DOHH2 (cell line): Measurements from ENCODE around the gene PAX1.

Experiments
- H3F3A ChIP-seq: fragments of 200-600 bp; sonication (generic), shearing (Covaris generic); 2 replicates; pipeline ENCODE4 v1.6.0; 2016; ENCODE audit warnings: antibody characterized with exemption, mild to moderate bottlenecking; ENCODE audit not compliant: control insufficient read depth, insufficient read depth
- H3K27ac ChIP-seq: fragments of 200-600 bp; sonication (generic); 2 replicates; pipeline ENCODE4 v1.5.1; 2014; ENCODE audit warnings: low read depth, mild to moderate bottlenecking, low read length, moderate library complexity
- H3K27me3 ChIP-seq: fragments of 200-600 bp; sonication (generic); 2 replicates; pipeline ENCODE4 v1.6.1; 2014; ENCODE audit warnings: mild to moderate bottlenecking, low read length, mixed read lengths; ENCODE audit not compliant: control insufficient read depth
- H3K36me3 ChIP-seq: fragments of 200-600 bp; sonication (generic); 2 replicates; pipeline ENCODE4 v1.6.1; 2014; ENCODE audit warnings: mild to moderate bottlenecking, low read length, moderate library complexity, mixed read lengths; ENCODE audit not compliant: control insufficient read depth
- H3K4me1 ChIP-seq: fragments of 200-600 bp; sonication (generic); 2 replicates; pipeline ENCODE4 v1.6.1; 2014; ENCODE audit warnings: mild to moderate bottlenecking, low read length, mixed read lengths; ENCODE audit not compliant: control insufficient read depth
- H3K4me2 ChIP-seq: fragments of 200-600 bp; sonication (generic); 2 replicates; pipeline ENCODE4 v1.6.0; 2014; ENCODE audit warnings: mild to moderate bottlenecking, low read length, moderate library complexity
- H3K4me3 ChIP-seq: fragments of 200-600 bp; sonication (generic); 2 replicates; pipeline ENCODE4 v1.5.1; 2014; ENCODE audit warnings: mild to moderate bottlenecking, low read length, mixed read lengths
- H3K79me2 ChIP-seq: fragments of 200-600 bp; sonication (generic); 2 replicates; pipeline ENCODE4 v1.6.1; 2014; ENCODE audit warnings: mild to moderate bottlenecking, low read length, mixed read lengths; ENCODE audit not compliant: control insufficient read depth
- H3K9me2 ChIP-seq: fragments of 200-600 bp; sonication (generic); replicated peaks from 2 replicates; pipeline ENCODE4 v1.6.1; 2014; ENCODE audit warnings: mild to moderate bottlenecking, low read length, mixed read lengths; ENCODE audit not compliant: control insufficient read depth
- H3K9me3 ChIP-seq: fragments of 200-600 bp; sonication (generic); 2 replicates; pipeline ENCODE4 v1.6.1; 2014; ENCODE audit warnings: antibody characterized with exemption, low read length, mixed read lengths; ENCODE audit not compliant: control insufficient read depth, insufficient read depth
- H4K20me1 ChIP-seq: fragments of 200-600 bp; sonication (generic); 2 replicates; pipeline ENCODE4 v1.6.0; 2014; ENCODE audit warnings: low read depth, mild to moderate bottlenecking, antibody characterized with exemption, low read length, moderate library complexity; ENCODE audit not compliant: control insufficient read depth, insufficient read depth
- CTCF ChIP-seq: fragments of 200-600 bp; sonication (generic); IDR thresholded peaks from one replicate; pipeline ENCODE4 v1.5.1; 2014; ENCODE audit warnings: antibody characterized with exemption, mild to moderate bottlenecking, low read depth, low read length; ENCODE audit not compliant: poor library complexity, severe bottlenecking
- EZH2phosphoT487 ChIP-seq: fragments of 200-600 bp; sonication (generic); IDR thresholded peaks from 2 replicates; pipeline ENCODE4 v1.6.1; 2017; ENCODE audit warnings: borderline replicate concordance, mild to moderate bottlenecking, antibody characterized with exemption, low read length, moderate library complexity, mixed read lengths

PAX1 gene

GRCh38 chr20:21706261-21707195 is 1.1 kb downstream of the PAX1 start:
- H3K36me3 ChIP-seq = no peaks in the 10 kb centered on the region
- no peaks in the 10 kb centered on the region for H3K9me2 ChIP-seq
- no peak overlapping the region for H3K4me3 ChIP-seq
- peaks cover 3% of the 10 kb centered on the region; the same call in 1 of the 2 replicates for H3K27me3 ChIP-seq
- no peaks in the 10 kb centered on the region for H3K79me2 ChIP-seq
- no peak for TF ChIP-seq EZH2phosphoT487
- no peak for TF ChIP-seq CTCF
- H3K4me1 ChIP-seq = no peaks in the 10 kb centered on the region
- H3K4me2 ChIP-seq = no peak overlapping the region
- no peaks in the 10 kb centered on the region for H4K20me1 ChIP-seq
- H3K9me3 ChIP-seq = peaks cover 15% of the 10 kb centered on the region; the same call in 1 of the 2 replicates
- H3F3A ChIP-seq = no peaks in the 10 kb centered on the region
- no peak overlapping the region for H3K27ac ChIP-seq

GRCh38 chr20:21707267-21707666 is 1.8 kb downstream of the PAX1 start:
- H3K4me3 ChIP-seq = no peak overlapping the region
- peaks cover 15% of the 10 kb centered on the region; the same call in 1 of the 2 replicates for H3K9me3 ChIP-seq
- H3K9me2 ChIP-seq = no peaks in the 10 kb centered on the region
- H3K27me3 ChIP-seq = peaks cover 3% of the 10 kb centered on the region; the same call in 1 of the 2 replicates
- no peaks in the 10 kb centered on the region for H3K4me1 ChIP-seq
- no peaks in the 10 kb centered on the region for H3K36me3 ChIP-seq
- TF ChIP-seq CTCF (no peak), EZH2phosphoT487 (no peak)
- H3K4me2 ChIP-seq = no peak overlapping the region
- no peaks in the 10 kb centered on the region for H3K79me2 ChIP-seq
- no peaks in the 10 kb centered on the region for H3F3A ChIP-seq
- H4K20me1 ChIP-seq = no peaks in the 10 kb centered on the region
- no peak overlapping the region for H3K27ac ChIP-seq

- Histone ChIP-seq H3K79me2 (no peaks in the 10 kb centered on the region), H3F3A (no peaks in the 10 kb centered on the region), H4K20me1 (no peaks in the 10 kb centered on the region), H3K4me2 (no peak overlapping the region), H3K4me3 (no peak overlapping the region), H3K27me3 (peaks cover 3% of the 10 kb centered on the region; the same call in 1 of the 2 replicates), H3K36me3 (no peaks in the 10 kb centered on the region), H3K4me1 (no peaks in the 10 kb centered on the region), H3K9me2 (no peaks in the 10 kb centered on the region), H3K27ac (no peak overlapping the region), H3K9me3 (peaks cover 15% of the 10 kb centered on the region; the same call in 1 of the 2 replicates)
- TF ChIP-seq CTCF (no peak), EZH2phosphoT487 (no peak)
Measured at GRCh38 chr20:21707999-21708737, 2.7 kb downstream of the PAX1 start.
